MM.1S (cell line): ENCODE results near the gene TACC2.

Experiments used
- DNase-seq: peaks from one replicate; pipeline ENCODE4 v3.0.0-alpha.2; 2015
- H2AFZ ChIP-seq: fragments of 300-600 bp; sonication (generic); 2 replicates; pipeline ENCODE4 v1.6.0; 2016; ENCODE audit warnings: antibody characterized with exemption, low read length
- H3F3A ChIP-seq: fragments of 300-600 bp; sonication (generic); 2 replicates; pipeline ENCODE4 v1.6.1; 2016; ENCODE audit warnings: mild to moderate bottlenecking, antibody characterized with exemption, low read length, moderate library complexity, mixed read lengths; ENCODE audit not compliant: insufficient read depth
- H3K27ac ChIP-seq: fragments of 300-600 bp; sonication (generic); 2 replicates; pipeline ENCODE4 v1.5.1; 2016; ENCODE audit warnings: mild to moderate bottlenecking, low read length
- H3K27me3 ChIP-seq: fragments of 300-600 bp; sonication (generic); replicated peaks from 2 replicates; pipeline ENCODE4 v1.6.0; 2016; ENCODE audit warnings: low read length; ENCODE audit not compliant: insufficient read depth
- H3K36me3 ChIP-seq: fragments of 300-600 bp; sonication (generic); replicated peaks from 2 replicates; pipeline ENCODE4 v1.6.1; 2016; ENCODE audit warnings: mild to moderate bottlenecking, low read length, mixed read lengths; ENCODE audit not compliant: insufficient read depth
- H3K4me1 ChIP-seq: fragments of 300-600 bp; sonication (generic); 2 replicates; pipeline ENCODE4 v1.6.1; 2016; ENCODE audit warnings: low read length, mixed read lengths
- H3K4me2 ChIP-seq: fragments of 300-600 bp; sonication (generic); 2 replicates; pipeline ENCODE4 v1.6.0; 2016; ENCODE audit warnings: low read depth, low read length
- H3K4me3 ChIP-seq: fragments of 300-600 bp; sonication (generic); 2 replicates; pipeline ENCODE4 v1.5.1; 2016; ENCODE audit warnings: low read length, mixed read lengths
- H3K79me2 ChIP-seq: fragments of 300-600 bp; sonication (generic); 2 replicates; pipeline ENCODE4 v1.6.1; 2016; ENCODE audit warnings: mixed run types, low read length, mixed read lengths
- H3K9ac ChIP-seq: fragments of 300-600 bp; sonication (generic); 2 replicates; pipeline ENCODE4 v1.6.1; 2016; ENCODE audit warnings: low read length, mixed read lengths
- H3K9me2 ChIP-seq: fragments of 300-600 bp; sonication (generic); replicated peaks from 2 replicates; pipeline ENCODE4 v1.6.1; 2016; ENCODE audit warnings: mild to moderate bottlenecking, low read length, mixed read lengths; ENCODE audit not compliant: insufficient read depth
- H3K9me3 ChIP-seq: fragments of 300-600 bp; sonication (generic); replicated peaks from 2 replicates; pipeline ENCODE4 v1.6.1; 2016; ENCODE audit warnings: mild to moderate bottlenecking, low read length, mixed read lengths; ENCODE audit not compliant: insufficient read depth
- H4K20me1 ChIP-seq: fragments of 300-600 bp; sonication (generic); 2 replicates; pipeline ENCODE4 v1.6.1; 2016; ENCODE audit warnings: mild to moderate bottlenecking, low read length, moderate library complexity, mixed read lengths; ENCODE audit not compliant: insufficient read depth
- EZH2 ChIP-seq: fragments of 300-600 bp; sonication (generic); optimal IDR thresholded peaks from 2 replicates; pipeline ENCODE3; 2017; ENCODE audit warnings: low read depth, mild to moderate bottlenecking, antibody characterized with exemption, low read length, mixed read lengths
- EZH2phosphoT487 ChIP-seq: fragments of 300-600 bp; sonication (generic); IDR thresholded peaks from 2 replicates; pipeline ENCODE4 v1.6.1; 2018; ENCODE audit warnings: antibody characterized with exemption, low read length
- TF ChIP-seq, protein P1 (sequence below): fragments of 300-600 bp; sonication (generic); IDR thresholded peaks from 2 replicates; pipeline ENCODE4 v1.5.1; 2016; ENCODE audit warnings: antibody characterized with exemption, low read length, mixed read lengths

TACC2 gene

DNA sequence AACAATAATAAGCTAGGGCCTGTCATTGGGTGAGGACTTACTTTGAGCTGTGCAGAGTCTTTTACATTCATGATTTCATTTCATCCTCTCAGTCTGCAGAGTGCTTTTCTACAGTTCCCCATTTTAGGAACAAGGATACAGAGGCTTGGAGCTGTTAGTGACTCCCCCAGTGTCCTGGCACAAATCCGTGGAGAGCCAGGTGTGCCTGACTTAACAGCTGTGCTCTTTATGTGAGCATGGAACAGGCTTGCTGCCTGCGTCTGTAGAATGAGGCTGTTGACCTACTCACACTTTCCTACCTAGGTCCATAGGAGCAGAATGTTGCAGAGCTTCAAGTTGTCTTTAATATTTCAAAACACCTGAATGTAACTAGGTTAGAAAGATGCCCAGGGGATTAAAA lies 231.8 kb downstream of the TACC2 start:
- H3K9ac ChIP-seq: no peak overlapping the region
- TF ChIP-seq EZH2 (no peak), EZH2phosphoT487 (no peak)
- TF ChIP-seq, protein P1, sequence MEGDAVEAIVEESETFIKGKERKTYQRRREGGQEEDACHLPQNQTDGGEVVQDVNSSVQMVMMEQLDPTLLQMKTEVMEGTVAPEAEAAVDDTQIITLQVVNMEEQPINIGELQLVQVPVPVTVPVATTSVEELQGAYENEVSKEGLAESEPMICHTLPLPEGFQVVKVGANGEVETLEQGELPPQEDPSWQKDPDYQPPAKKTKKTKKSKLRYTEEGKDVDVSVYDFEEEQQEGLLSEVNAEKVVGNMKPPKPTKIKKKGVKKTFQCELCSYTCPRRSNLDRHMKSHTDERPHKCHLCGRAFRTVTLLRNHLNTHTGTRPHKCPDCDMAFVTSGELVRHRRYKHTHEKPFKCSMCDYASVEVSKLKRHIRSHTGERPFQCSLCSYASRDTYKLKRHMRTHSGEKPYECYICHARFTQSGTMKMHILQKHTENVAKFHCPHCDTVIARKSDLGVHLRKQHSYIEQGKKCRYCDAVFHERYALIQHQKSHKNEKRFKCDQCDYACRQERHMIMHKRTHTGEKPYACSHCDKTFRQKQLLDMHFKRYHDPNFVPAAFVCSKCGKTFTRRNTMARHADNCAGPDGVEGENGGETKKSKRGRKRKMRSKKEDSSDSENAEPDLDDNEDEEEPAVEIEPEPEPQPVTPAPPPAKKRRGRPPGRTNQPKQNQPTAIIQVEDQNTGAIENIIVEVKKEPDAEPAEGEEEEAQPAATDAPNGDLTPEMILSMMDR: no peak
- no peaks in the 10 kb centered on the region for H3K79me2 ChIP-seq

DNA sequence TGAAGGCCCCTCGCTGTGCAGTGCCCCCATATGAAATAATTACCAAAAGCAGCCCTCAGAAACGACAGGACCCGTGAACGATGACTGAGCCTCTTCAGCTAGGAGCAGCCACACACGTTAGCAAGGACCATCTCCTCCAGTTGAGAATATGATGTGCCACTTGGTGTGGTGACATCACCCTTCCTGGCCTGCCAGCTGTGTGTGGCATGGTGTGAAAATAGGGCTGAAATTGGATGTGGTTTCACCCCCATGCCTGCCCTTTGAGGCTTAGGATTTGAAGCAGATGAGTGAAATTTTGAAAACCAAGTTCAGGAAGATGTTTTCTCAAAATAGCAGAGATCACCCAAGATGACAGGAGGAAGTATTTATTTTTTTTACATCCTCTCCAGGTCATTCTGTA lies 233.0 kb downstream of the TACC2 start:
- Histone ChIP-seq H3K9ac (no peak overlapping the region), H3K27ac (no peak overlapping the region), H3K79me2 (no peaks in the 10 kb centered on the region), H3K4me3 (no peak overlapping the region), H3K9me2 (no peaks in the 10 kb centered on the region), H2AFZ (no peak overlapping the region), H3K9me3 (no peaks in the 10 kb centered on the region; the same call in 1 of the 2 replicates), H3F3A (no peaks in the 10 kb centered on the region), H3K4me2 (no peak overlapping the region), H3K4me1 (no peaks in the 10 kb centered on the region), H3K27me3 (no peaks in the 10 kb centered on the region), H3K36me3 (no peaks in the 10 kb centered on the region), H4K20me1 (no peaks in the 10 kb centered on the region)
- DNase-seq: no peak
- no peak for TF ChIP-seq EZH2
- TF ChIP-seq EZH2phosphoT487: no peak
- TF ChIP-seq, protein P1: no peak

More for the DNA sequence above, 231.8 kb downstream of the TACC2 start:
- no peaks in the 10 kb centered on the region; the same call in 1 of the 2 replicates for H3K9me3 ChIP-seq
- no peak overlapping the region for H2AFZ ChIP-seq
- no peaks in the 10 kb centered on the region for H3F3A ChIP-seq
- H4K20me1 ChIP-seq: no peaks in the 10 kb centered on the region
- H3K36me3 ChIP-seq: no peaks in the 10 kb centered on the region
- H3K27me3 ChIP-seq: no peaks in the 10 kb centered on the region
- no peak overlapping the region for H3K4me3 ChIP-seq
- H3K4me2 ChIP-seq: no peak overlapping the region
- no peaks in the 10 kb centered on the region for H3K9me2 ChIP-seq
- no peaks in the 10 kb centered on the region for H3K4me1 ChIP-seq
- DNase-seq: no peak
- H3K27ac ChIP-seq: no peak overlapping the region

DNA sequence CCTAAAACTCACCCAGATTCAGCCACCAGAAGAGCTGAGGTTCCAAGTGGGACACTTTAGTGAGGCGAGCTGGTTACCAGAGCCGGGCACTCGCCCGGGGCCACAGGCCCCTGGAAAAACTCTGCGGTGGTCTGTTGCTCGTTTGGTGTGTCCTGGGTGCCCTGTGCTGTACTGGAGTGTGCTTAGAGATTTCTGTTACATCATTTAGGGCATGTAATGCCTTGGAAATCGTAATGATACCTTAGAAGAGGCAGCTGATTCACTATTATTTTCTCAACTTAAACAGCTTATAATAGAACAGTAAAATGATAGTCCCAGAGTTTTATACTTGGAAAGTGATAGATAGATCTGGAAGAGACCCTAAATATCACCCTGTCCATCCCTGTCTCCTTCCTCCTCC lies 233.7 kb downstream of the TACC2 start:
- TF ChIP-seq EZH2phosphoT487 (no peak), EZH2 (no peak)
- TF ChIP-seq, protein P1: no peak
- no peaks in the 10 kb centered on the region for H3K9me2 ChIP-seq
- H3F3A ChIP-seq: no peaks in the 10 kb centered on the region
- DNase-seq: no peak
- H2AFZ ChIP-seq: no peak overlapping the region
- H3K79me2 ChIP-seq: no peaks in the 10 kb centered on the region
- H4K20me1 ChIP-seq: no peaks in the 10 kb centered on the region
- H3K9ac ChIP-seq: no peak overlapping the region
- no peaks in the 10 kb centered on the region for H3K27me3 ChIP-seq
- no peaks in the 10 kb centered on the region; the same call in 1 of the 2 replicates for H3K9me3 ChIP-seq
- H3K4me3 ChIP-seq: no peak overlapping the region
- no peak overlapping the region for H3K4me2 ChIP-seq
- no peak overlapping the region for H3K27ac ChIP-seq
- H3K36me3 ChIP-seq: no peaks in the 10 kb centered on the region
- H3K4me1 ChIP-seq: no peaks in the 10 kb centered on the region

DNA sequence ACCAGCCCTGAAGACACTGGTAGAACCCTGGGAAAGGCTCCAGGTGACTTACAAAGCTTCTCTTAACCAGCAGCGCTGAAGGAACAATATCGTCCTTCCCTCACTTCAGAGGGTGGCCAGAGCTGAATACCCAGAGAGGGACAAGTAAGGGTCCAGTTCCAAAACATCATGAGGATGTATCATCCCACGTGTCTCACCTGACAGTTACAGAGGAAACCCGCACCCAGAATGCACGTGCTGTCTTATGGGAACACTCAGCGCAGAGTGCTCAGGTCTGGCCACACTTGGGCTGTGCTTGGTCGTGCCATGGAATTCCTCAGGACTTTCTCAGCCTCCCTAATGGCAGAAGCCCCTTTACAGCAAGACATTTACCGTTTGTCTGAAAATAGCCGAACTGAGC lies 235.2 kb downstream of the TACC2 start:
- Histone ChIP-seq H3K79me2 (no peaks in the 10 kb centered on the region), H3K4me1 (no peaks in the 10 kb centered on the region), H3K27ac (no peak overlapping the region), H3K4me2 (no peak overlapping the region), H3K9ac (no peak overlapping the region), H3K27me3 (no peaks in the 10 kb centered on the region), H3K4me3 (no peak overlapping the region), H4K20me1 (no peaks in the 10 kb centered on the region), H3K9me2 (no peaks in the 10 kb centered on the region), H3K9me3 (no peaks in the 10 kb centered on the region; the same call in 1 of the 2 replicates), H3K36me3 (no peaks in the 10 kb centered on the region), H2AFZ (no peak overlapping the region), H3F3A (no peaks in the 10 kb centered on the region)
- TF ChIP-seq EZH2 (no peak), EZH2phosphoT487 (no peak)
- TF ChIP-seq, protein P1: no peak
- no peak for DNase-seq
